SK-N-SH treated with all-trans-retinoic acid at 6 μM for 48 hours (cell line): ENCODE data around the gene SMIM5.

Experiments
- ATAC-seq: fragments of 200-7000 bp; cut with Tn5 transposase; 3 replicates; pipeline ENCODE4 v1.9.1; 2020; ENCODE audit warnings: mild to moderate bottlenecking, moderate library complexity
- ARNTL ChIP-seq: fragments of 450-650 bp; formaldehyde crosslinking; IDR thresholded peaks from 2 replicates; pipeline ENCODE4 v1.5.0; 2020; ENCODE audit warnings: low read depth, mild to moderate bottlenecking, moderate library complexity, borderline replicate concordance
- BACH2 ChIP-seq: fragments of 250-450 bp; sonication (Bioruptor Pico); IDR thresholded peaks from 2 replicates; pipeline ENCODE4 v1.9.0; 2021; ENCODE audit warnings: mild to moderate bottlenecking, borderline replicate concordance
- CSDC2 ChIP-seq: fragments of 250-450 bp; sonication (Bioruptor Pico); IDR thresholded peaks from 2 replicates; pipeline ENCODE4 v1.5.0; 2020; ENCODE audit warnings: mild to moderate bottlenecking, moderate library complexity
- ESRRG ChIP-seq: fragments of 250-450 bp; sonication (Bioruptor Pico); IDR thresholded peaks from 2 replicates; pipeline ENCODE4 v1.6.1; 2021; ENCODE audit warnings: mild to moderate bottlenecking
- GLIS3 ChIP-seq: fragments of 250-450 bp; sonication (Bioruptor Pico); IDR thresholded peaks from 2 replicates; pipeline ENCODE4 v1.5.0; 2020; ENCODE audit warnings: mild to moderate bottlenecking, moderate library complexity
- ISL1 ChIP-seq: fragments of 250-450 bp; sonication (Bioruptor Pico); IDR thresholded peaks from 2 replicates; pipeline ENCODE4 v2.1.2; 2022; ENCODE audit warnings: mild to moderate bottlenecking, moderate library complexity
- OSR1 ChIP-seq: fragments of 250-450 bp; sonication (Bioruptor Pico); IDR thresholded peaks from 2 replicates; pipeline ENCODE4 v1.8.0; 2022; ENCODE audit warnings: moderate library complexity, mild to moderate bottlenecking, inconsistent platforms
- PPARA ChIP-seq: fragments of 250-450 bp; sonication (Bioruptor Pico); IDR thresholded peaks from 2 replicates; pipeline ENCODE4 v1.5.0; 2020; ENCODE audit warnings: mild to moderate bottlenecking, borderline replicate concordance
- RARB ChIP-seq: fragments of 250-450 bp; sonication (Bioruptor Pico); IDR thresholded peaks from 2 replicates; pipeline ENCODE4 v1.8.0; 2021; ENCODE audit warnings: mild to moderate bottlenecking, moderate library complexity
- SNAI2 ChIP-seq: fragments of 250-450 bp; sonication (Bioruptor Pico); IDR thresholded peaks from 2 replicates; pipeline ENCODE4 v1.5.0; 2020; ENCODE audit warnings: mild to moderate bottlenecking, moderate library complexity
- TCF4 ChIP-seq: fragments of 250-450 bp; sonication (Bioruptor Pico); IDR thresholded peaks from 2 replicates; pipeline ENCODE4 v1.8.0; 2021; ENCODE audit warnings: mild to moderate bottlenecking, moderate library complexity, borderline replicate concordance
- TOX ChIP-seq: fragments of 250-450 bp; sonication (Bioruptor Pico); IDR thresholded peaks from 2 replicates; pipeline ENCODE4 v1.8.0; 2021; ENCODE audit warnings: mild to moderate bottlenecking, moderate library complexity, borderline replicate concordance
- ZC3H10 ChIP-seq: fragments of 250-450 bp; sonication (Bioruptor Pico); IDR thresholded peaks from 2 replicates; pipeline ENCODE4 v1.5.1; 2021; ENCODE audit warnings: mild to moderate bottlenecking, moderate library complexity
- ZFP3 ChIP-seq: fragments of 250-450 bp; sonication (Bioruptor Pico); IDR thresholded peaks from 2 replicates; pipeline ENCODE4 v1.5.0; 2020; ENCODE audit warnings: mild to moderate bottlenecking, moderate library complexity
- ZFP30 ChIP-seq: fragments of 450-650 bp; formaldehyde crosslinking; IDR thresholded peaks from 2 replicates; pipeline ENCODE4 v1.5.0; 2022; ENCODE audit warnings: mild to moderate bottlenecking, moderate library complexity
- ZNF70 ChIP-seq: fragments of 450-650 bp; formaldehyde crosslinking; IDR thresholded peaks from 2 replicates; pipeline ENCODE4 v1.5.0; 2020; ENCODE audit warnings: mild to moderate bottlenecking, moderate library complexity
- ZNF8 ChIP-seq: fragments of 450-650 bp; formaldehyde crosslinking; IDR thresholded peaks from 2 replicates; pipeline ENCODE4 v1.5.0; 2020; ENCODE audit warnings: mild to moderate bottlenecking, moderate library complexity
- TF ChIP-seq, protein P1 (sequence below): fragments of 250-450 bp; sonication (Bioruptor Pico); IDR thresholded peaks from 2 replicates; pipeline ENCODE4 v1.8.0; 2020; ENCODE audit warnings: mild to moderate bottlenecking, moderate library complexity, borderline replicate concordance
- TF ChIP-seq, protein P2 (sequence below): fragments of 250-450 bp; sonication (Bioruptor Pico); IDR thresholded peaks from 2 replicates; pipeline ENCODE4 v1.5.1; 2021; ENCODE audit warnings: mild to moderate bottlenecking, moderate library complexity
- TF ChIP-seq, protein P3 (sequence below): fragments of 250-450 bp; sonication (Bioruptor Pico); IDR thresholded peaks from 2 replicates; pipeline ENCODE4 v1.5.0; 2020; ENCODE audit warnings: mild to moderate bottlenecking, moderate library complexity
- TF ChIP-seq, protein P4 (sequence below): fragments of 250-450 bp; sonication (Bioruptor Pico); IDR thresholded peaks from 2 replicates; pipeline ENCODE4 v1.5.1; 2020; ENCODE audit warnings: low read depth, mild to moderate bottlenecking, moderate library complexity
- TF ChIP-seq, protein P5 (sequence below): fragments of 250-450 bp; sonication (Bioruptor Pico); IDR thresholded peaks from 2 replicates; pipeline ENCODE4 v1.8.0; 2021; ENCODE audit warnings: low read depth, mild to moderate bottlenecking, moderate library complexity, borderline replicate concordance

Gene SMIM5

DNA sequence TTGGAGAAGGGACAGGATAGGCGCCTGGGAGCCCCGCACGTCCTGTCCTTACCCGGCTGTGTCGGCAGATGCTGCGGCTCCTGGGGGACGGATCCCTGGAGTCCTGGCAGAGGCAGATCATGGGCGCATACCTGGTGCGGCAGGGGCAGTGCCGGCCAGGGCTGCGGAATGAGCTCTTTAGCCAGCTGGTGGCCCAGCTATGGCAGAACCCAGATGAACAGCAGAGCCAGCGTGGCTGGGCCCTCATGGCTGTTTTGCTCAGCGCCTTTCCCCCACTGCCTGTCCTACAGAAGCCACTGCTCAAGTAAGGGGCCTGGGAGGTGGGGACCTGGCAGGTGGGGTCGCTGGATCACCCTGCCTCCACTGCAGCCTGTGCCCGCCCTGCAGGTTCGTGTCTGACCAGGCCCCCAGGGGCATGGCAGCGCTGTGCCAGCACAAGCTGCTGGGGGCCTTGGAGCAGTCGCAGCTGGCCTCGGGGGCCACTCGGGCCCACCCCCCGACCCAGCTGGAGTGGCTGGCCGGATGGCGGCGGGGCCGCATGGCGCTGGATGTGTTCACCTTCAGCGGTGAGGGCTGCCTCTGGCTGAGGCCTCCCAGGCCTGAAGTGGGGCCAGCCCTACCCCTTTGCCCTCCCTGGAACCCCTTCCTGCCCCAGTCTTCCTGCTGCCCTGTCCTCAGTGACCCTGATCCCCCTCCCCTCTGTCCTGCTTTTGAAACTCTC is 20.2 kb upstream of the SMIM5 start:
- no peak for ATAC-seq
- no peak for TF ChIP-seq SNAI2 (CRISPR knock-in tag)
- TF ChIP-seq, protein P1, sequence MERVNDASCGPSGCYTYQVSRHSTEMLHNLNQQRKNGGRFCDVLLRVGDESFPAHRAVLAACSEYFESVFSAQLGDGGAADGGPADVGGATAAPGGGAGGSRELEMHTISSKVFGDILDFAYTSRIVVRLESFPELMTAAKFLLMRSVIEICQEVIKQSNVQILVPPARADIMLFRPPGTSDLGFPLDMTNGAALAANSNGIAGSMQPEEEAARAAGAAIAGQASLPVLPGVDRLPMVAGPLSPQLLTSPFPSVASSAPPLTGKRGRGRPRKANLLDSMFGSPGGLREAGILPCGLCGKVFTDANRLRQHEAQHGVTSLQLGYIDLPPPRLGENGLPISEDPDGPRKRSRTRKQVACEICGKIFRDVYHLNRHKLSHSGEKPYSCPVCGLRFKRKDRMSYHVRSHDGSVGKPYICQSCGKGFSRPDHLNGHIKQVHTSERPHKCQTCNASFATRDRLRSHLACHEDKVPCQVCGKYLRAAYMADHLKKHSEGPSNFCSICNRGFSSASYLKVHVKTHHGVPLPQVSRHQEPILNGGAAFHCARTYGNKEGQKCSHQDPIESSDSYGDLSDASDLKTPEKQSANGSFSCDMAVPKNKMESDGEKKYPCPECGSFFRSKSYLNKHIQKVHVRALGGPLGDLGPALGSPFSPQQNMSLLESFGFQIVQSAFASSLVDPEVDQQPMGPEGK (CRISPR knock-in tag), result no peak
- TF ChIP-seq ZFP3 (CRISPR knock-in tag), result no peak
- no peak for TF ChIP-seq RARB (CRISPR knock-in tag)
- TF ChIP-seq ISL1 (CRISPR knock-in tag), result no peak
- TF ChIP-seq PPARA, result no peak
- no peak for TF ChIP-seq CSDC2 (CRISPR knock-in tag)
- no peak for TF ChIP-seq TOX (CRISPR knock-in tag)
- no peak for TF ChIP-seq ZNF8 (CRISPR knock-in tag)
- no peak for TF ChIP-seq OSR1 (CRISPR knock-in tag)
- TF ChIP-seq TCF4 (CRISPR knock-in tag), result no peak
- no peak for TF ChIP-seq GLIS3 (CRISPR knock-in tag)
- TF ChIP-seq, protein P2, sequence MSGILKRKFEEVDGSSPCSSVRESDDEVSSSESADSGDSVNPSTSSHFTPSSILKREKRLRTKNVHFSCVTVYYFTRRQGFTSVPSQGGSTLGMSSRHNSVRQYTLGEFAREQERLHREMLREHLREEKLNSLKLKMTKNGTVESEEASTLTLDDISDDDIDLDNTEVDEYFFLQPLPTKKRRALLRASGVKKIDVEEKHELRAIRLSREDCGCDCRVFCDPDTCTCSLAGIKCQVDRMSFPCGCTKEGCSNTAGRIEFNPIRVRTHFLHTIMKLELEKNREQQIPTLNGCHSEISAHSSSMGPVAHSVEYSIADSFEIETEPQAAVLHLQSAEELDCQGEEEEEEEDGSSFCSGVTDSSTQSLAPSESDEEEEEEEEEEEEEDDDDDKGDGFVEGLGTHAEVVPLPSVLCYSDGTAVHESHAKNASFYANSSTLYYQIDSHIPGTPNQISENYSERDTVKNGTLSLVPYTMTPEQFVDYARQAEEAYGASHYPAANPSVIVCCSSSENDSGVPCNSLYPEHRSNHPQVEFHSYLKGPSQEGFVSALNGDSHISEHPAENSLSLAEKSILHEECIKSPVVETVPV (CRISPR knock-in tag), result no peak
- TF ChIP-seq ARNTL (CRISPR knock-in tag), result no peak
- no peak for TF ChIP-seq BACH2 (CRISPR knock-in tag)
- TF ChIP-seq, protein P3, sequence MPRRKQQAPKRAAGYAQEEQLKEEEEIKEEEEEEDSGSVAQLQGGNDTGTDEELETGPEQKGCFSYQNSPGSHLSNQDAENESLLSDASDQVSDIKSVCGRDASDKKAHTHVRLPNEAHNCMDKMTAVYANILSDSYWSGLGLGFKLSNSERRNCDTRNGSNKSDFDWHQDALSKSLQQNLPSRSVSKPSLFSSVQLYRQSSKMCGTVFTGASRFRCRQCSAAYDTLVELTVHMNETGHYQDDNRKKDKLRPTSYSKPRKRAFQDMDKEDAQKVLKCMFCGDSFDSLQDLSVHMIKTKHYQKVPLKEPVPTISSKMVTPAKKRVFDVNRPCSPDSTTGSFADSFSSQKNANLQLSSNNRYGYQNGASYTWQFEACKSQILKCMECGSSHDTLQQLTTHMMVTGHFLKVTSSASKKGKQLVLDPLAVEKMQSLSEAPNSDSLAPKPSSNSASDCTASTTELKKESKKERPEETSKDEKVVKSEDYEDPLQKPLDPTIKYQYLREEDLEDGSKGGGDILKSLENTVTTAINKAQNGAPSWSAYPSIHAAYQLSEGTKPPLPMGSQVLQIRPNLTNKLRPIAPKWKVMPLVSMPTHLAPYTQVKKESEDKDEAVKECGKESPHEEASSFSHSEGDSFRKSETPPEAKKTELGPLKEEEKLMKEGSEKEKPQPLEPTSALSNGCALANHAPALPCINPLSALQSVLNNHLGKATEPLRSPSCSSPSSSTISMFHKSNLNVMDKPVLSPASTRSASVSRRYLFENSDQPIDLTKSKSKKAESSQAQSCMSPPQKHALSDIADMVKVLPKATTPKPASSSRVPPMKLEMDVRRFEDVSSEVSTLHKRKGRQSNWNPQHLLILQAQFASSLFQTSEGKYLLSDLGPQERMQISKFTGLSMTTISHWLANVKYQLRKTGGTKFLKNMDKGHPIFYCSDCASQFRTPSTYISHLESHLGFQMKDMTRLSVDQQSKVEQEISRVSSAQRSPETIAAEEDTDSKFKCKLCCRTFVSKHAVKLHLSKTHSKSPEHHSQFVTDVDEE (CRISPR knock-in tag), result no peak
- TF ChIP-seq ESRRG (CRISPR knock-in tag), result no peak

DNA sequence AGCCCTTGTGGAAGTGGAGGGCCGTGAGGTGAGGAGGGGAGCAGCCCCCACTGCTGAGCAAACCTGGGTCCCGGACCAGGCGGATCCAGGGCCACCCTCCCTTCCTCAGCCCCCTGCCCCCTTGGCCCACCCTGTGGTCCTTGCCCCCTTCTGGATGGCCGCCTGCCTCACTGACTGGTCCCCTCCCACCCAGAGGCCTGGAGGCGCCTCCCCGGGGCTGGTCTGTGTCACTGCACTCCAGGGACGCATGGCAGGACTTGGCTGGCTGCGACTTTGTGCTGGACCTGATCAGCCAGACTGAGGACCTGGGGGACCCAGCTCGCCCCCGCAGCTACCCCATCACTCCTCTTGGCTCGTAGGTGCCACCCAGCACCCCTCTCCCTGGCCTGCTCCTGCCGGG is 19.2 kb upstream of the SMIM5 start:
- TF ChIP-seq, protein P2 (CRISPR knock-in tag), result no peak
- TF ChIP-seq ESRRG (CRISPR knock-in tag) (no peak), TOX (CRISPR knock-in tag) (no peak), BACH2 (CRISPR knock-in tag) (no peak), ZNF8 (CRISPR knock-in tag) (no peak), ZC3H10 (CRISPR knock-in tag) (no peak), GLIS3 (CRISPR knock-in tag) (no peak), PPARA (no peak), CSDC2 (CRISPR knock-in tag) (no peak), SNAI2 (CRISPR knock-in tag) (no peak), ZFP30 (CRISPR knock-in tag) (no peak), ZFP3 (CRISPR knock-in tag) (no peak), ISL1 (CRISPR knock-in tag) (no peak), TCF4 (CRISPR knock-in tag) (no peak), OSR1 (CRISPR knock-in tag) (no peak), ZNF70 (CRISPR knock-in tag) (no peak)
- TF ChIP-seq, protein P1 (CRISPR knock-in tag), result no peak
- TF ChIP-seq, protein P4, sequence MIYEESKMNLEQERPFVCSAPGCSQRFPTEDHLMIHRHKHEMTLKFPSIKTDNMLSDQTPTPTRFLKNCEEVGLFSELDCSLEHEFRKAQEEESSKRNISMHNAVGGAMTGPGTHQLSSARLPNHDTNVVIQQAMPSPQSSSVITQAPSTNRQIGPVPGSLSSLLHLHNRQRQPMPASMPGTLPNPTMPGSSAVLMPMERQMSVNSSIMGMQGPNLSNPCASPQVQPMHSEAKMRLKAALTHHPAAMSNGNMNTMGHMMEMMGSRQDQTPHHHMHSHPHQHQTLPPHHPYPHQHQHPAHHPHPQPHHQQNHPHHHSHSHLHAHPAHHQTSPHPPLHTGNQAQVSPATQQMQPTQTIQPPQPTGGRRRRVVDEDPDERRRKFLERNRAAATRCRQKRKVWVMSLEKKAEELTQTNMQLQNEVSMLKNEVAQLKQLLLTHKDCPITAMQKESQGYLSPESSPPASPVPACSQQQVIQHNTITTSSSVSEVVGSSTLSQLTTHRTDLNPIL (CRISPR knock-in tag), result no peak
- TF ChIP-seq, protein P3 (CRISPR knock-in tag), result no peak
- TF ChIP-seq, protein P5, sequence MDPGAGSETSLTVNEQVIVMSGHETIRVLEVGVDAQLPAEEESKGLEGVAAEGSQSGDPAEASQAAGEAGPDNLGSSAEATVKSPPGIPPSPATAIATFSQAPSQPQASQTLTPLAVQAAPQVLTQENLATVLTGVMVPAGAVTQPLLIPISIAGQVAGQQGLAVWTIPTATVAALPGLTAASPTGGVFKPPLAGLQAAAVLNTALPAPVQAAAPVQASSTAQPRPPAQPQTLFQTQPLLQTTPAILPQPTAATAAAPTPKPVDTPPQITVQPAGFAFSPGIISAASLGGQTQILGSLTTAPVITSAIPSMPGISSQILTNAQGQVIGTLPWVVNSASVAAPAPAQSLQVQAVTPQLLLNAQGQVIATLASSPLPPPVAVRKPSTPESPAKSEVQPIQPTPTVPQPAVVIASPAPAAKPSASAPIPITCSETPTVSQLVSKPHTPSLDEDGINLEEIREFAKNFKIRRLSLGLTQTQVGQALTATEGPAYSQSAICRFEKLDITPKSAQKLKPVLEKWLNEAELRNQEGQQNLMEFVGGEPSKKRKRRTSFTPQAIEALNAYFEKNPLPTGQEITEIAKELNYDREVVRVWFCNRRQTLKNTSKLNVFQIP (CRISPR knock-in tag), result no peak
- ATAC-seq, result peak; percentile 42
